Raji (cell line): ENCODE data around the gene BHLHA15.

Experiments
- POLR2A ChIP-seq: IDR thresholded peaks from 2 replicates; pipeline ENCODE4 v1.6.1; 2011; ENCODE audit warnings: low read depth, low read length, control low read depth; ENCODE audit not compliant: insufficient read depth

The BHLHA15 gene

DNA sequence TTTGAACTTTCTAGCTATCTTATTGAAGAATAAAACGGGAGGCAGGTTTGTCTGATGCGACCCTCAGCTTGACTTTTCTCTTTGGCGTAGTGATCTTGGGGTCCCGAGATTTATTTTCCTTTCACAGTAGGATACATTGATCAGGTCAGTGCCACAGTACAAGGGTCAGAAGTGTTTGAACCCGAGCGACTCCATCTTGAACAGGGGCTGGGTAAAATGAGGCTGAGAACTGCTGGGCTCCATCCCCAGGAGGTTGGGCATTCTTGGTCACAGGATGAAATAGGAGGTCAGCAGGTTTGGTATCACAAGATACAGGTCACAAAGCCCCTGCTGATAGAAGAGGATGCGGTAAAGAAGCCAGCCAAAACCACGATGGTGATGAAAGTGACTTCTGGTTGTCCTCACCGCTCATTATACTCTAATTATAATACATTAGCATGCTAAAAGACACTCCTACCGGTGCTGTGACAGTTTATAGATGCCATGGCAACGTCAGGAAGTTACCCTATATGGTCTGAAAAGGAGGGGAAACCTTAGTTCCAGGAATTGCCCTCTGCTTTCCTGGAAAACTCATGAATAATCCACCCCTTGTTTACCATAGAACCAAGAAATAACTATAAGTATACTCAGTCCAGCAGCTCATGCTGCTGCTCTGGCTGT, 43.8 kb downstream of the BHLHA15 start:
- TF ChIP-seq POLR2A = no peak

DNA sequence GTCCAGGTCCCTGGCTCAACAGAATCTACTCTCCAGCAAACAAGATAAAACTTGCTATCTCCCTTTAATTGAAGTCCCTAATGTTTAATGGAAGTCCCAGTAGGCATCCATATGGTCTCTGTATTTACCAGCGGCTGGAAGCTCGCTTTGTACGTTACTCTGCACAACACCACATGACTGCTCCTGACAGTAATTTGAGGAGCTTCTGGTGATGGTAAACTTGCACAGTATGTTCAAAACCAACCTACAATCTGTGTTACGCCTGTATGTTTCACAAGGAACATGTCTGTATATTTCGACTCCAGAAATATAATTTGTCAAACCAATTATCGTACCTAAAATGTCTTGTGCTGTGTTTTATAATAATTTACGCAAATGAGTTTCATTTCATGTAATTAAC, 45.2 kb downstream of the BHLHA15 start:
- TF ChIP-seq POLR2A = no peak

DNA sequence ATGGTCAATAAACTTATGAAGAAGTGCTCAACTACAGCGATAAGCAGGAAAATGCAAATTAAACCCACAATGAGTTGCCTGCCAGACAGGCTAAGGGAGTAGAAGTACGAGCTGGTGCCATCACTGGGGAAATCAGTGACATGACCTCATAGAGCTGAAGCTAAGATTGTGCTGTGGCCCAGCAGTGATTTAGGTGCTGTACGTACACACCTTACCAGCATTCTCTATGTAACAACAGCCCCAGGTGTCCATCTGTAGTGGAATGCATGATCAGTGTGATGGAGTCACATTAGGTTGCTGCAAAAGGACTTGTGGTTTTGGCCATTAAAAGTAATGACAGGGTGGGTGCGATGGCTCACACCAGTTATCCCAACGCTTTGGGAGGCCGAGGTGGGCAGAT, 46.5 kb downstream of the BHLHA15 start:
- TF ChIP-seq POLR2A = no peak
